Sigmoid colon (tissue), 3 donors: ENCODE results near the gene PPFIBP2.

ENCODE experiments used
- POLR2A ChIP-seq, 2 donors: fragments of 450-650 bp; IDR thresholded peaks; one replicate each; pipeline ENCODE4 v1.6.1; 2016; ENCODE audit warnings: antibody characterized with exemption in 2 of 2, mild to moderate bottlenecking in 2 of 2, moderate library complexity in 2 of 2
- TF ChIP-seq, protein P1 (sequence below), 4 experiments: fragments of 450-650 bp in 3 of 4; fragments of 200-600 bp in 1 of 4; IDR thresholded peaks; one replicate each; pipeline ENCODE4 v1.5.1; 2016 to 2019; ENCODE audit warnings: antibody characterized with exemption in 4 of 4, mild to moderate bottlenecking in 3 of 4, moderate library complexity in 2 of 4

- TF ChIP-seq, protein P1, sequence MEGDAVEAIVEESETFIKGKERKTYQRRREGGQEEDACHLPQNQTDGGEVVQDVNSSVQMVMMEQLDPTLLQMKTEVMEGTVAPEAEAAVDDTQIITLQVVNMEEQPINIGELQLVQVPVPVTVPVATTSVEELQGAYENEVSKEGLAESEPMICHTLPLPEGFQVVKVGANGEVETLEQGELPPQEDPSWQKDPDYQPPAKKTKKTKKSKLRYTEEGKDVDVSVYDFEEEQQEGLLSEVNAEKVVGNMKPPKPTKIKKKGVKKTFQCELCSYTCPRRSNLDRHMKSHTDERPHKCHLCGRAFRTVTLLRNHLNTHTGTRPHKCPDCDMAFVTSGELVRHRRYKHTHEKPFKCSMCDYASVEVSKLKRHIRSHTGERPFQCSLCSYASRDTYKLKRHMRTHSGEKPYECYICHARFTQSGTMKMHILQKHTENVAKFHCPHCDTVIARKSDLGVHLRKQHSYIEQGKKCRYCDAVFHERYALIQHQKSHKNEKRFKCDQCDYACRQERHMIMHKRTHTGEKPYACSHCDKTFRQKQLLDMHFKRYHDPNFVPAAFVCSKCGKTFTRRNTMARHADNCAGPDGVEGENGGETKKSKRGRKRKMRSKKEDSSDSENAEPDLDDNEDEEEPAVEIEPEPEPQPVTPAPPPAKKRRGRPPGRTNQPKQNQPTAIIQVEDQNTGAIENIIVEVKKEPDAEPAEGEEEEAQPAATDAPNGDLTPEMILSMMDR (IDR thresholded peaks at IDR 0.05) = no peak
- no peak for TF ChIP-seq POLR2A (IDR thresholded peaks at IDR 0.05)
Measured at GRCh38 chr11:7548659-7549274, 35.0 kb downstream of the PPFIBP2 start.
